Activated CD4-positive, CD25-positive, alpha-beta regulatory T cell treated with anti-CD3 and anti-CD28 coated beads, Interleukin-2, amount 50 U/mL, for 72 hours (primary cell): Measurements from ENCODE around the gene TPM1.

ENCODE experiments used
- DNase-seq: peaks from one replicate; pipeline ENCODE4 v3.0.0; 2021

TPM1 gene

GRCh38 chr15:63018639-63019038 lies 23.9 kb upstream of the TPM1 start:
- no peak for DNase-seq

GRCh38 chr15:63019511-63020109 lies 22.9 kb upstream of the TPM1 start:
- no peak for DNase-seq

GRCh38 chr15:63020128-63020527 lies 22.4 kb upstream of the TPM1 start:
- DNase-seq, result no peak

GRCh38 chr15:63020759-63021430 lies 21.7 kb upstream of the TPM1 start:
- no peak for DNase-seq

GRCh38 chr15:63022181-63022580 lies 20.4 kb upstream of the TPM1 start:
- DNase-seq, result no peak

GRCh38 chr15:63022663-63023062 lies 19.9 kb upstream of the TPM1 start:
- no peak for DNase-seq

- DNase-seq, result no peak
Observed at GRCh38 chr15:63023351-63023945, 19.1 kb upstream of the TPM1 start.

- DNase-seq, result no peak
Observed at GRCh38 chr15:63025460-63025859, 17.1 kb upstream of the TPM1 start.

- no peak for DNase-seq
Observed at GRCh38 chr15:63027646-63028045, 14.9 kb upstream of the TPM1 start.

- no peak for DNase-seq
Observed at GRCh38 chr15:63028442-63029110, 14.0 kb upstream of the TPM1 start.

- no peak for DNase-seq
Observed at GRCh38 chr15:63029676-63030075, 12.9 kb upstream of the TPM1 start.

- no peak for DNase-seq
Observed at GRCh38 chr15:63030101-63030551, 12.4 kb upstream of the TPM1 start.

GRCh38 chr15:63034578-63034977 lies 8.0 kb upstream of the TPM1 start:
- no peak for DNase-seq

GRCh38 chr15:63035253-63035652 lies 7.3 kb upstream of the TPM1 start:
- no peak for DNase-seq

- DNase-seq, result no peak
Observed at GRCh38 chr15:63035977-63036376, 6.6 kb upstream of the TPM1 start.

GRCh38 chr15:63037976-63038720 lies 4.4 kb upstream of the TPM1 start:
- no peak for DNase-seq

GRCh38 chr15:63038926-63039673 lies 3.4 kb upstream of the TPM1 start:
- DNase-seq, result no peak

GRCh38 chr15:63039811-63040210 lies 2.7 kb upstream of the TPM1 start:
- no peak for DNase-seq

- DNase-seq, result no peak
Observed at GRCh38 chr15:63040509-63040908, 2.0 kb upstream of the TPM1 start.

- DNase-seq, result no peak
Observed at GRCh38 chr15:63040954-63041353, 1.6 kb upstream of the TPM1 start.

GRCh38 chr15:63041402-63041973 lies 1.1 kb upstream of the TPM1 start:
- no peak for DNase-seq

- no peak for DNase-seq
Observed at GRCh38 chr15:63042877-63043334, 359 bp downstream of the TPM1 start.
